CD4-positive, alpha-beta memory T cell (primary cell): ENCODE results near the gene CLDN24. TPM values are rescaled to one million over a fixed set of nuclear protein-coding genes. Genes with fewer than 3 reads are reported as not detected.

Experiments used
- CTCF ChIA-PET: fragments of 350-600 bp; sonication (Branson Sonifier 250); formaldehyde crosslinking; loops from one replicate; lab custom pipeline; 2021; ENCODE audit warnings: inconsistent platforms; ENCODE audit not compliant: partially characterized antibody; lab: Charles Lee
- POLR2A ChIA-PET: fragments of 350-600 bp; sonication (Branson Sonifier 250); formaldehyde crosslinking; loops from one replicate; lab custom pipeline; 2021; ENCODE audit not compliant: partially characterized antibody; lab: Charles Lee
- DNase-seq, 5 donors: peaks; one replicate each; pipeline versions ENCODE4 v3.0.0 to v3.0.0-alpha.2; 2020 to 2022; ENCODE audit warnings: mixed read lengths in 1 of 5
- H3K27ac ChIP-seq: one replicate; pipeline ENCODE4 v1.7.0; 2013; ENCODE audit warnings: low read depth, low read length
- H3K27me3 ChIP-seq: 2 replicates; pipeline ENCODE4 v1.7.0; 2013; ENCODE audit warnings: mild to moderate bottlenecking, low read length, moderate library complexity; ENCODE audit not compliant: insufficient read depth
- H3K36me3 ChIP-seq: 2 replicates; pipeline ENCODE4 v1.7.0; 2013; ENCODE audit warnings: mild to moderate bottlenecking, low read length, moderate library complexity; ENCODE audit not compliant: insufficient read depth
- H3K4me1 ChIP-seq: 2 replicates; pipeline ENCODE4 v1.7.0; 2013; ENCODE audit warnings: mild to moderate bottlenecking, low read length, moderate library complexity; ENCODE audit not compliant: insufficient read depth
- H3K4me3 ChIP-seq, 2 donors: one replicate each; pipeline ENCODE4 v1.7.0; 2013; ENCODE audit warnings: low read length in 2 of 2, mild to moderate bottlenecking in 1 of 2
- H3K9me3 ChIP-seq, 2 donors: one replicate each; pipeline ENCODE4 v1.7.0; 2013; ENCODE audit warnings: low read length in 2 of 2, control low read depth in 1 of 2; ENCODE audit not compliant: control insufficient read depth in 1 of 2
- H3K27ac Mint-ChIP-seq, 7 donors: one replicate each; pipeline ENCODE4 v1.8.0; 2020 to 2021; ENCODE audit warnings: mixed read lengths in 7 of 7, mild to moderate bottlenecking in 6 of 7, inconsistent platforms in 3 of 7, moderate library complexity in 3 of 7
- H3K27me3 Mint-ChIP-seq, 2 donors: one replicate each; pipeline ENCODE4 v1.8.0; 2020 to 2021; ENCODE audit warnings: mixed read lengths in 2 of 2
- H3K36me3 Mint-ChIP-seq, 2 donors: one replicate each; pipeline ENCODE4 v1.8.0; 2020 to 2021; ENCODE audit warnings: mixed read lengths in 2 of 2, inconsistent platforms in 1 of 2, mild to moderate bottlenecking in 1 of 2
- H3K4me1 Mint-ChIP-seq, 4 donors: one replicate each; pipeline ENCODE4 v1.8.0; 2020 to 2021; ENCODE audit warnings: mixed read lengths in 4 of 4, mild to moderate bottlenecking in 1 of 4
- H3K4me3 Mint-ChIP-seq, 8 donors: one replicate each; pipeline ENCODE4 v1.8.0; 2020 to 2021; ENCODE audit warnings: mixed read lengths in 8 of 8, mild to moderate bottlenecking in 7 of 8, moderate library complexity in 6 of 8, inconsistent platforms in 3 of 8
- H3K9me3 Mint-ChIP-seq, 8 donors: one replicate each; pipeline ENCODE4 v1.8.0; 2020 to 2021; ENCODE audit warnings: mixed read lengths in 8 of 8, mild to moderate bottlenecking in 5 of 8, inconsistent platforms in 3 of 8, moderate library complexity in 1 of 8
- intact Hi-C: fragments of 100-400 bp; cut with micrococcal nuclease; formaldehyde crosslinking; loops from one replicate; pipeline ENCODE4 v1.15.1; 2023
- polyA plus RNA-seq, 2 donors: library from polyadenylated mRNA; unstranded; fragments of 300-500 nt; fragmentation: Illumina TruSeq; gene quantifications; one replicate each; pipeline ENCODE4 v1.2.3, GENCODE V29; 2021
- total RNA-seq, 2 experiments: library from RNA; stranded (reverse); gene quantifications; one replicate each; pipeline ENCODE4 v1.2.3, GENCODE V29; 2021

The CLDN24 gene
- not detected for total RNA-seq
- polyA plus RNA-seq, result not detected

DNA sequence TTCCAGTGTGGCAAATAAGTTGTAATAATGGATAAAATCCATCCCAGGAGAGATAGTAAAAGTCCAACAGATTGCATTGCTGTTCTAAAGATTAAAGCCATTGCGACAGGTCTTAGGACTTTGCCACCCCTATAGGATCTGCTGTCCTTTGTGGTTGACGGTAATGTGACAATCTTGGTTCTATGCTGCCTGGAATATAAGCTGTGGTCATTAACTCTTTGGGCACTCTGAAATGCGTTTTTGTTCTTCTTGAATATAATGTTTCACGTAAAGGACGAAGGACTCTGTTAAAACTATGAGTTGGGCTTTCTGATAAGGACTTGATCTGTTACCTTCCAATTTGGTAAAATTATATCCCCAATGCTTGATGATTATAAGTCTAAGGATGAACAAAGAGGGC lies at the start of gene CLDN24:
Gene CLDN24 (minus strand): TSS at position 101 of the 400 bp plus-strand sequence. CDS start 0 bp downstream, at position 101.
- ChIA-PET POLR2A (no interaction called here), CTCF (no interaction called here)
- peaks cover 16% of the 10 kb centered on the region for H3K4me1 ChIP-seq

DNA sequence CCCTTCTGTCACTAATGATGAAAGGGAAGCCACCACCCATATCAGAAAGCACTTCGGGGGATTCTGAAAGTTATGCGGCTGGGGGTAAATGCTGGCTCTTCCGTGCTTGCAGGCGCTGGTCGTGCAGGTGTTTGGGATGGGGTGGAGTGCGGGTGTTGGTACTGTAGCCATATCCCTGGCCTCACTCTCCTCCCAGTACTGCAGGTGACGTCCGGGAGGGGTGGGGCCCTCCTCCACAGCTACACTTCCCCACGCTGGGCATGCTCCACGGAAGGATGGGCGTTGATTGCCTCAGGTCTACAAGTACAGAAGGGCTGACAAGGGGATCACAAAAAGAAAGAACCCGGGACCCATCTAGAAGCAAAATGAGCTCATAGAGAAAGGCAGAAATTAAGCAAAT lies 48.6 kb upstream of the CLDN24 start:
- H3K4me3 ChIP-seq, result no peak overlapping the region
- CTCF ChIA-PET, result interaction anchor here (1.5 kb wide), 1 partner anchor 14 kb away, joined by 3 read pairs; no protein-coding TSS in a partner anchor
- H3K27ac ChIP-seq, result no peak overlapping the region
- Mint-ChIP-seq H3K4me1 (no peaks in the 10 kb centered on the region), H3K4me3 (no peak overlapping the region), H3K36me3 (no peaks in the 10 kb centered on the region), H3K9me3 (peaks cover 0 to 22% (median 9%) of the 10 kb centered on the region in 8 donors), H3K27ac (no peak overlapping the region), H3K27me3 (peaks cover 3 to 5% of the 10 kb centered on the region in 2 donors)
- H3K27me3 ChIP-seq, result no peaks in the 10 kb centered on the region
- no peaks in the 10 kb centered on the region for H3K36me3 ChIP-seq
- POLR2A ChIA-PET, result interaction anchor here (0.6 kb wide), 1 partner anchor 1215 kb away, joined by 4 read pairs; no protein-coding TSS in a partner anchor
- intact Hi-C loops, result no loop called here
- no peaks in the 10 kb centered on the region for H3K9me3 ChIP-seq
- no peaks in the 10 kb centered on the region for H3K4me1 ChIP-seq
- DNase-seq, result no peak

More for the DNA sequence above, at the start of gene CLDN24:
- intact Hi-C loops, result no loop called here
- Mint-ChIP-seq H3K27me3 (peaks cover 0 to 5% of the 10 kb centered on the region in 2 donors), H3K36me3 (no peaks in the 10 kb centered on the region), H3K9me3 (peaks cover 0 to 3% (median 0%) of the 10 kb centered on the region in 8 donors), H3K27ac (peak within 1 kb of the TSS; percentile 10 to 84 (median 39)), H3K4me3 (peak within 1 kb of the TSS in 5 of 8 donors; percentile 10 to 64 (median 35)), H3K4me1 (peaks cover 4 to 21% (median 17%) of the 10 kb centered on the region in 4 donors)
- H3K36me3 ChIP-seq, result no peaks in the 10 kb centered on the region
- no peak within 1 kb of the TSS for H3K27ac ChIP-seq
- no peak within 1 kb of the TSS for H3K4me3 ChIP-seq
- H3K27me3 ChIP-seq, result no peaks in the 10 kb centered on the region
- no peaks in the 10 kb centered on the region for H3K9me3 ChIP-seq
- DNase-seq, result no peak

DNA sequence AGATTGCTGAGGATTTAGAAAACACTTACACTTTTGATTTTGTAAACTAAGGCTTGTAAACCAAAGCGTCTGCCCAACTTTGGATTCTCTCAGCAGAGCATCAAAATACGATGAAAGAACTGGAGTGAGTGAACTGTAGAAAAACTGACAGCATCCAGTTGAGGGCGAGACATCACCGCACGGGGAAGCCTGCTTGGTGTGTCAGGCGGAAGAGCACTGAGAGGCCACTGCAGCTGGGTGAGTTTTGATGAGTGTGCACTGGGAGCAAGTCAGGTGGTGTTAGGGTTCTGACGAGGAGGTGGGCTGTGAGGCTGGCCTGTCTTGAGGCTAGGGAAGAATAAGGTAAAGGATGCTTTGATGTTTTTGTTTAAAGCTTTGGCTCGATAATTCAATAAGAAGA lies 46.8 kb upstream of the CLDN24 start:
- no peak overlapping the region for H3K4me3 ChIP-seq
- H3K4me1 ChIP-seq, result no peaks in the 10 kb centered on the region
- no peak overlapping the region for H3K27ac ChIP-seq
- H3K27me3 ChIP-seq, result no peaks in the 10 kb centered on the region
- Mint-ChIP-seq H3K36me3 (no peaks in the 10 kb centered on the region), H3K27ac (no peak overlapping the region), H3K4me1 (no peaks in the 10 kb centered on the region), H3K9me3 (peaks cover 0 to 22% (median 9%) of the 10 kb centered on the region in 8 donors), H3K27me3 (peaks cover 0 to 5% of the 10 kb centered on the region in 2 donors), H3K4me3 (no peak overlapping the region)
- H3K36me3 ChIP-seq, result no peaks in the 10 kb centered on the region
- intact Hi-C loops, result no loop called here
- ChIA-PET POLR2A (no interaction called here), CTCF (no interaction called here)
- H3K9me3 ChIP-seq, result no peaks in the 10 kb centered on the region
- no peak for DNase-seq

DNA sequence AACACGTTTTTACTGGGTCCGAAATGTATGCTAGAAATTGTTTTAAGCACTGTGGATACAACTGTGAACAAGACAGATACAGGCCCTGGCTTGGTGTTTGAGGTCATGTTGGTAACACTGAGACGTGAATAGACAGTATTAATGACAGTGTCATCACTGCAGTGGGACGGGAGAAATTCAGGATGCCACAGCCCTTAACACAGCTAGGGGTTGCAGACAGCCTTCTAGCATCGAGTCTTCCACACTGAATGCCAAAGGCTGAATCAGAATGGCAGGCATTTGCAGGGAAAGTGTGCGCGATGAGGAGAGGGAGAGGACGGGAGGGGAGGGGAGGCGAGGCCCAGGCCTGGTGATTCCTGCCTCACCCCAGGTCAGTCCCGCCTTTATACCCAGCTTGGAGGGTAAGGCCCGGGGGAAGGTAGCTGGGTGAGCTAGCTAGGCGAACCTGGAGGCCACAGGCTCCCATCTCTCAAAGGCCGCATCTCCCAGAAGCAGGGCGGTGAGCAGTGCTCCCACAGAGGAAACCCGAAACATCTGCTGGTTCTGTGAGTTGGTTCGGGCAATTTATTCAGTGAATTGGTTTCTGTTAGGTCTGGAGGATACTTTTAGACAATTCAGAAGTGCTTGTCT lies 44.1 kb upstream of the CLDN24 start:
- ChIA-PET POLR2A (no interaction called here), CTCF (interaction anchor here (1.5 kb wide), 1 partner anchor 63 kb away, joined by 3 read pairs; no protein-coding TSS in a partner anchor)
- Histone ChIP-seq H3K27me3 (no peaks in the 10 kb centered on the region), H3K9me3 (no peaks in the 10 kb centered on the region), H3K4me3 (no peak overlapping the region), H3K27ac (no peak overlapping the region), H3K4me1 (no peaks in the 10 kb centered on the region), H3K36me3 (no peaks in the 10 kb centered on the region)
- H3K27me3 Mint-ChIP-seq, result peaks cover 3 to 7% of the 10 kb centered on the region in 2 donors
- no peak for DNase-seq
- no peak overlapping the region for H3K27ac Mint-ChIP-seq
- no peaks in the 10 kb centered on the region for H3K4me1 Mint-ChIP-seq
- H3K4me3 Mint-ChIP-seq, result no peak overlapping the region
- H3K9me3 Mint-ChIP-seq, result peaks cover 0 to 3% (median 0%) of the 10 kb centered on the region in 8 donors
- H3K36me3 Mint-ChIP-seq, result no peaks in the 10 kb centered on the region
- intact Hi-C loops, result no loop called here

DNA sequence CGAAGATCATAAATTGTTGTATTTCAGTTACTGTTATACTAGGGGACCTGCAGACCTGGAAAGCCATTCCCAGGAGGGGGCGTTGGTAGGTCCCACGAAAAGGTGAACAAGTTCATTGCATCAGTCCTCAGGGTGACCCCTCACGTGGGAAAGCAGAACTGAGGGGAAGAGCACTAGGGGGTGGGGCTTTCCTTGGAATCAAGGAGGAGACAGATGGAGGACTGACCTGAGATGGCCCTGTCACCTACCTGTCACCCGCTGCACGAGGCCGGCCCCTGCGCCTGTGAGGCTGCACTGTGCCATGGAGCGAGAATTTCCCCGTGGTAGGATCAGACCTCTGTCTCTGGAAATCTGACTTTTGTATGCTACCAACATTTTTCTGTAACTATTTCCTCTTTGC lies 41.8 kb upstream of the CLDN24 start:
- DNase-seq, result no peak
- Mint-ChIP-seq H3K27ac (peak overlapping the region in 1 of 7 donors; percentile 32), H3K9me3 (peaks cover 0 to 4% (median 0%) of the 10 kb centered on the region in 8 donors), H3K4me1 (no peaks in the 10 kb centered on the region), H3K36me3 (no peaks in the 10 kb centered on the region), H3K4me3 (no peak overlapping the region), H3K27me3 (peaks cover 3 to 4% of the 10 kb centered on the region in 2 donors)
- H3K4me1 ChIP-seq, result no peaks in the 10 kb centered on the region
- H3K27ac ChIP-seq, result no peak overlapping the region
- H3K36me3 ChIP-seq, result no peaks in the 10 kb centered on the region
- CTCF ChIA-PET, result no interaction called here
- H3K4me3 ChIP-seq, result no peak overlapping the region
- H3K9me3 ChIP-seq, result no peaks in the 10 kb centered on the region
- H3K27me3 ChIP-seq, result no peaks in the 10 kb centered on the region
- POLR2A ChIA-PET, result no interaction called here
- intact Hi-C loops, result no loop called here

DNA sequence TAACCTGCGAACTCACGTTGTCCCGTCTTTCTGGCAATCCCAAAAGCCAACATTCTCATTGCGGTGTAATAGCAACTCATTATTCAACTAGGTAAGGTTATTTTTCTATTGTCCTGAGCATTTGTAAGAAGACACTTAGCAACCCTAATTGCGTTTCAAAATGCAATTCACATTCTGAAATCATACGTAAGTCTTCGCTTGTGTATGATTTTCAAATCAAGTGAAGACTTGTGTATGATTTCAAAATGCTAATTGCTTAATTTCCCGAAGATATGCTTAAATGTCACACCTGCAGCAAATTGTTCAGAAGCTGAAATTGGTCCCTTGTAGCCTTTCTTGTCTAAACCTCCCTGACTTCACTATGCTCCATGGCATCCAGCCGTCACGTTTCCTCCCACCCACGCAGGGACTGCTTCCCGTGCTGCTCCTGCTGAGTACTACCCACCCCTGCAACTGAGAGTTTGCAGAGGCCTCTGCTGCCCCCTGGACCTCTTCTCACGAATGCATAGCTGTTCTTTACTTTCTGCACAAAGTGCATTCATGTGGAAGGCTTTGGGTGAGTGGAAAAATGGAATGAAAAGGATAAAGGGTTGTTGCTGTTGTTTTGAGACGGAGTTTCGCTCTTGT lies 40.8 kb upstream of the CLDN24 start:
- Mint-ChIP-seq H3K36me3 (no peaks in the 10 kb centered on the region), H3K27ac (peak overlapping the region in 1 of 7 donors; percentile 62)

DNA sequence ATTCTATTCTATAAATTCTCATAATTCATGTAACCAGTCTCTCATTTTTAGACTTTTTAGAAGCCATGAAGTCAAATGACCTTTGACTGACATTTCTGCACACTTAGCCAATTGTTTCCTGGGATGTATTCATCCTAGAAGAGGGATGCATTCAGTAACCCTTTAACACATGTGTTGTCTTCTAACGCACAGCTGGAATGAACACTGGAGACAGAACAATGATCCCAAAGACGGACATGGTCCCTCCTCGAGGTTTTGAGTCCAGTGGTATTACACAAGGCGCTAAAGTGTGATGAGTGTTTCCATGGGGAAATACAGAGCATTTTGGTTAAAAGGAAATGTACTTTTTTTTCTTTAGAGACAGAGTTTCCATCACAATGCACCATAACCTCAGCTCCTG lies 39.8 kb upstream of the CLDN24 start:
- CTCF ChIA-PET, result no interaction called here
- H3K27ac ChIP-seq, result no peak overlapping the region
- intact Hi-C loops, result no loop called here
- peaks cover 3 to 7% of the 10 kb centered on the region in 2 donors for H3K27me3 Mint-ChIP-seq
- POLR2A ChIA-PET, result no interaction called here
- no peaks in the 10 kb centered on the region for H3K9me3 ChIP-seq
- DNase-seq, result no peak
- H3K27ac Mint-ChIP-seq, result no peak overlapping the region
- no peaks in the 10 kb centered on the region for H3K4me1 Mint-ChIP-seq
- no peaks in the 10 kb centered on the region for H3K27me3 ChIP-seq
- no peaks in the 10 kb centered on the region for H3K4me1 ChIP-seq
- peaks cover 0 to 4% (median 0%) of the 10 kb centered on the region in 8 donors for H3K9me3 Mint-ChIP-seq
- H3K36me3 ChIP-seq, result no peaks in the 10 kb centered on the region
- H3K4me3 Mint-ChIP-seq, result no peak overlapping the region
- no peak overlapping the region for H3K4me3 ChIP-seq
- no peaks in the 10 kb centered on the region for H3K36me3 Mint-ChIP-seq

More for the DNA sequence above, 40.8 kb upstream of the CLDN24 start:
- no peak for DNase-seq
- Mint-ChIP-seq H3K4me1 (no peaks in the 10 kb centered on the region), H3K4me3 (no peak overlapping the region), H3K27me3 (peaks cover 2 to 3% of the 10 kb centered on the region in 2 donors), H3K9me3 (peaks cover 0 to 4% (median 0%) of the 10 kb centered on the region in 8 donors)
- ChIA-PET CTCF (no interaction called here), POLR2A (no interaction called here)
- H3K36me3 ChIP-seq, result no peaks in the 10 kb centered on the region
- H3K9me3 ChIP-seq, result no peaks in the 10 kb centered on the region
- no peak overlapping the region for H3K27ac ChIP-seq
- no peaks in the 10 kb centered on the region for H3K4me1 ChIP-seq
- no peak overlapping the region for H3K4me3 ChIP-seq
- no peaks in the 10 kb centered on the region for H3K27me3 ChIP-seq
- intact Hi-C loops, result no loop called here
